ENCODE data around the gene CPLX1.
"Not testable (repeated sequence)": the region's sequence is repeated elsewhere in the genome, so short reads cannot be mapped to it uniquely, and the experiment has no call there.

CPLX1 gene

GRCh38 chr4:760616-761015, 65.3 kb downstream of the CPLX1 start:
- FAIRE-seq (no peak), DNase-seq (ENCODE audit: insufficient read length, low spot score) (no peak)
- no peak for TF ChIP-seq CTCF (IDR thresholded peaks at IDR 0.05; ENCODE audit: insufficient read depth, missing control alignments)

GRCh38 chr4:759810-760209, 66.1 kb downstream of the CPLX1 start:
- FAIRE-seq; DNase-seq (ENCODE audit: insufficient read length, low spot score): not testable (repeated sequence)

GRCh38 chr4:757111-757510, 68.8 kb downstream of the CPLX1 start:
- TF ChIP-seq CTCF (IDR thresholded peaks at IDR 0.05; ENCODE audit: insufficient read depth, missing control alignments): no peak
- DNase-seq (ENCODE audit: insufficient read length, low spot score): no peak
- no peak for FAIRE-seq

- DNase-seq (ENCODE audit: insufficient read length, low spot score): no peak
- FAIRE-seq: no peak
- no peak for TF ChIP-seq CTCF (IDR thresholded peaks at IDR 0.05; ENCODE audit: insufficient read depth, missing control alignments)
These were observed 71.5 kb downstream of the CPLX1 start for GRCh38 chr4:754221-755120.

- FAIRE-seq; DNase-seq (ENCODE audit: insufficient read length, low spot score): not testable (repeated sequence)
These were observed 72.7 kb downstream of the CPLX1 start for GRCh38 chr4:753186-753585.

- no peak for TF ChIP-seq CTCF (IDR thresholded peaks at IDR 0.05; ENCODE audit: insufficient read depth, missing control alignments)
- no peak for DNase-seq (ENCODE audit: insufficient read length, low spot score)
- FAIRE-seq: no peak
These were observed 73.6 kb downstream of the CPLX1 start for GRCh38 chr4:752196-752861.

- no peak for TF ChIP-seq CTCF (IDR thresholded peaks at IDR 0.05; ENCODE audit: insufficient read depth, missing control alignments)
- FAIRE-seq: no peak
- no peak for DNase-seq (ENCODE audit: insufficient read length, low spot score)
These were observed 74.3 kb downstream of the CPLX1 start for GRCh38 chr4:751676-752075.

Measured in D721Med (cell line).